Measurements from ENCODE around the gene CHRD.

CHRD gene

GRCh38 chr3:184360929-184361531 is 18.8 kb upstream of the CHRD start:
- DNase-seq (ENCODE audit: low spot score): no peak

- DNase-seq (ENCODE audit: low spot score): peak; percentile 80
These were observed 18.3 kb upstream of the CHRD start, which contains the start of the genes CLCN2 and POLR2H for GRCh38 chr3:184361532-184361931. CLCN2 (minus strand) TSS chr3:184361605; CDS start chr3:184361479, 126 bp downstream. POLR2H (plus strand) TSS chr3:184361710; CDS start chr3:184363493, 1,783 bp downstream.

GRCh38 chr3:184361932-184362667 is 17.8 kb upstream of the CHRD start:
- DNase-seq (ENCODE audit: low spot score): peak; percentile 78

- DNase-seq (ENCODE audit: low spot score): peak; percentile 97
These were observed 16.9 kb upstream of the CHRD start for GRCh38 chr3:184362668-184363546.

- DNase-seq (ENCODE audit: low spot score): no peak
These were observed 13.1 kb upstream of the CHRD start for GRCh38 chr3:184366619-184367289.

- DNase-seq (ENCODE audit: low spot score): peak; percentile 50
These were observed 11.7 kb upstream of the CHRD start for GRCh38 chr3:184368116-184368515.

- DNase-seq (ENCODE audit: low spot score): peak; percentile 56
These were observed 11.2 kb upstream of the CHRD start for GRCh38 chr3:184368586-184369183.

- DNase-seq (ENCODE audit: low spot score): peak; percentile 82
These were observed 8.3 kb upstream of the CHRD start for GRCh38 chr3:184371570-184372018.

- DNase-seq (ENCODE audit: low spot score): peak; percentile 51
These were observed 7.5 kb upstream of the CHRD start for GRCh38 chr3:184372296-184372821.

GRCh38 chr3:184372911-184373310 is 6.9 kb upstream of the CHRD start:
- DNase-seq (ENCODE audit: low spot score): no peak

- DNase-seq (ENCODE audit: low spot score): no peak
These were observed 6.4 kb upstream of the CHRD start for GRCh38 chr3:184373422-184373821.

- peak; percentile 54 for DNase-seq (ENCODE audit: low spot score)
These were observed 4.0 kb upstream of the CHRD start for GRCh38 chr3:184375747-184376461.

GRCh38 chr3:184377374-184377773 is 2.5 kb upstream of the CHRD start:
- DNase-seq (ENCODE audit: low spot score): no peak

GRCh38 chr3:184377882-184378445 is 1.9 kb upstream of the CHRD start, which contains the start of gene THPO:
THPO (minus strand) TSS chr3:184378207; CDS start chr3:184376259, 1,948 bp downstream.
- no peak for DNase-seq (ENCODE audit: low spot score)

- DNase-seq (ENCODE audit: low spot score): no peak
These were observed 1.1 kb upstream of the CHRD start for GRCh38 chr3:184378651-184379357.

- peak; percentile 88 for DNase-seq (ENCODE audit: low spot score)
These were observed 352 bp downstream of the CHRD start for GRCh38 chr3:184380185-184380626.

- no peak for DNase-seq (ENCODE audit: low spot score)
These were observed 890 bp downstream of the CHRD start for GRCh38 chr3:184380627-184381260.
